Panc1 (cell line): ENCODE results near the gene PIAS4. TPM values are rescaled to one million over a fixed set of nuclear protein-coding genes. Genes with fewer than 3 reads are reported as not detected.

Source experiments
- ATAC-seq: fragments of 200-7000 bp; cut with Tn5 transposase; 2 replicates; pipeline ENCODE4 v1.9.1; 2020; ENCODE audit warnings: mild to moderate bottlenecking, moderate library complexity
- BruUV-seq: library from RNA; stranded (reverse); fragments of 400-500 nt; replicated peaks from 2 replicates; lab custom pipeline; 2021; lab: Mats Ljungman, UMichigan
- CTCF ChIA-PET: fragments of 300-600 bp; sonication (Branson Sonifier 250); formaldehyde crosslinking; loops from one replicate; lab custom pipeline; 2022; ENCODE audit warnings: antibody characterized with exemption; lab: Charles Lee
- POLR2A ChIA-PET: fragments of 300-600 bp; sonication (Branson Sonifier 250); formaldehyde crosslinking; loops from one replicate; lab custom pipeline; 2022; ENCODE audit warnings: antibody characterized with exemption; lab: Charles Lee
- DNase-seq: peaks from one replicate; pipeline ENCODE4 v3.0.0-alpha.2; 2010; ENCODE audit warnings: low read depth, low spot score
- H3K27ac ChIP-seq: 2 replicates; pipeline ENCODE4 v1.5.1; 2011; ENCODE audit warnings: mild to moderate bottlenecking, low read length, inconsistent platforms
- H3K27me3 ChIP-seq: fragments of 200-500 bp; sonication (Bioruptor generic); 2 replicates; pipeline ENCODE4 v1.6.0; 2014; ENCODE audit warnings: low read length, inconsistent platforms; ENCODE audit not compliant: control insufficient read depth, insufficient read depth
- H3K36me3 ChIP-seq: fragments of 200-500 bp; sonication (Bioruptor generic); 2 replicates; pipeline ENCODE4 v1.5.1; 2014; ENCODE audit warnings: inconsistent platforms, mild to moderate bottlenecking, low read length, moderate library complexity; ENCODE audit not compliant: control insufficient read depth, insufficient read depth
- H3K4me1 ChIP-seq: 2 replicates; pipeline ENCODE4 v1.5.1; 2011; ENCODE audit warnings: inconsistent platforms, mild to moderate bottlenecking, low read length, moderate library complexity; ENCODE audit not compliant: control insufficient read depth, insufficient read depth
- H3K4me3 ChIP-seq, 2 experiments: 2 replicates each; pipeline ENCODE4 v1.5.1; 2011 to 2012; ENCODE audit warnings: low read depth in 2 of 2, low read length in 2 of 2, mild to moderate bottlenecking in 2 of 2, inconsistent platforms in 1 of 2, moderate library complexity in 1 of 2
- H3K9me3 ChIP-seq: fragments of 200-500 bp; sonication (Bioruptor generic); 2 replicates; pipeline ENCODE4 v1.5.1; 2014; ENCODE audit warnings: low read depth, mild to moderate bottlenecking, inconsistent platforms, low read length, moderate library complexity; ENCODE audit not compliant: control insufficient read depth, insufficient read depth
- POLR2AphosphoS5 ChIP-seq: IDR thresholded peaks from 2 replicates; pipeline ENCODE4 v1.6.1; 2012; ENCODE audit warnings: mild to moderate bottlenecking, low read depth, low read length, moderate library complexity
- SIN3A ChIP-seq: IDR thresholded peaks from 2 replicates; pipeline ENCODE4 v1.6.1; 2012; ENCODE audit warnings: low read depth, mild to moderate bottlenecking, low read length, moderate library complexity, borderline replicate concordance; ENCODE audit not compliant: insufficient read depth
- TCF7L2 ChIP-seq: IDR thresholded peaks from 2 replicates; pipeline ENCODE4 v1.6.1; 2011; ENCODE audit warnings: mild to moderate bottlenecking, low read depth, low read length, inconsistent platforms
- in situ Hi-C: cut with HindIII; loops from 2 replicates; pipeline ENCODE4 v1.10.0; 2016; ENCODE audit warnings: low sequenced_read_pairs, low pct_unique_long_range_greater_than_20kb
- intact Hi-C: fragments of 100-400 bp; cut with micrococcal nuclease; formaldehyde crosslinking; loops from one replicate; pipeline ENCODE4 v1.10.0; 2022; ENCODE audit not compliant: unreplicated experiment
- total RNA-seq: library from RNA; stranded (reverse); gene quantifications from one replicate; pipeline ENCODE4 v1.2.1, GENCODE V29; 2021; ENCODE audit not compliant: unreplicated experiment
- TF ChIP-seq, protein P1 (sequence below), 2 experiments: IDR thresholded peaks; 2 replicates each; pipeline ENCODE4 v1.6.1; 2011 to 2012; ENCODE audit warnings: low read depth in 2 of 2, control low read depth in 1 of 2, low read length in 1 of 2, mild to moderate bottlenecking in 1 of 2, moderate library complexity in 1 of 2; ENCODE audit not compliant: insufficient read depth in 1 of 2
- TF ChIP-seq, protein P2 (sequence below): fragments of 450-650 bp; IDR thresholded peaks from 2 replicates; pipeline ENCODE4 v1.5.1; 2017; ENCODE audit warnings: mild to moderate bottlenecking

PIAS4 gene
- total RNA-seq, 1 experiment from 2014 or later, result 36.7 TPM

DNA sequence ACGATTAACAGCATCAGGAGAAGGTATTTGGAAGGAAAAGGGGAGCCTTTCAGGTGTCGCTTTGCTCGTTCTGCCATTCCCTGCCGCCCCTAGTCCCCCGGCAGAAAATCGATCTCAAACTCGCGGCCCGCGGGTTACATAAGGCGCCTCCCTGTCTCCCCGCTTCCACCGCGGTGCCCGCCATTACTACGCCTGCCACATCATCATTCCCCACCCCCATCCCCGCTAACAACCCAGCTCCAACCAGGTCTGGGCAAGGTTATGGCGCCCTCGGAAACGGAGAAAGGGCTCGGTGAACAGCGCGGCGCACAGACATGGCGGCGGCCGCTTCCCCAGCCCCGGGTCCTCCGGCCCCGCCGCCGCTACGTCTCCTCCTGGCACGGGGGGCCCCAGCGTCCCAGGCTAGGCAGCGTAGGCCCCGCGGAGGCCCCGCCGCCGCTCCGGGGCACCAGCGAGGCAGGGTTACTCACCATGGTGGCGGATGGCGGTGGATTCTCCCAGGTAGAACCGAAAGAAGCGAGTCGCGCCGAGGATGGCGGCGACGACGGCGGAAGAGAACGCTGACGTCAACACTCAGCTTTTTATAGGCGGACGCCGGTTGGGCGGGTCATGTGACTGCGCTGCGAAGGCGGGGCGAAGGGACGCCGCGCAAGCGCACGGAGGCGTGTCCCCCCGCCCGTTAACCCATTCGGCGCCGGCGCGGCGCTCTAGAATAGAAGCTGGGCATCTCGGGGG, 22.5 kb upstream of the PIAS4 start, which contains the start of gene EEF2:
Gene EEF2, minus strand, starts transcription at position 556 of the 735 bp plus-strand sequence. Its CDS starts 83 bp downstream, at position 473.
- peak; percentile 56 for ATAC-seq
- in situ Hi-C loops, result no loop called here
- TF ChIP-seq, protein P1, sequence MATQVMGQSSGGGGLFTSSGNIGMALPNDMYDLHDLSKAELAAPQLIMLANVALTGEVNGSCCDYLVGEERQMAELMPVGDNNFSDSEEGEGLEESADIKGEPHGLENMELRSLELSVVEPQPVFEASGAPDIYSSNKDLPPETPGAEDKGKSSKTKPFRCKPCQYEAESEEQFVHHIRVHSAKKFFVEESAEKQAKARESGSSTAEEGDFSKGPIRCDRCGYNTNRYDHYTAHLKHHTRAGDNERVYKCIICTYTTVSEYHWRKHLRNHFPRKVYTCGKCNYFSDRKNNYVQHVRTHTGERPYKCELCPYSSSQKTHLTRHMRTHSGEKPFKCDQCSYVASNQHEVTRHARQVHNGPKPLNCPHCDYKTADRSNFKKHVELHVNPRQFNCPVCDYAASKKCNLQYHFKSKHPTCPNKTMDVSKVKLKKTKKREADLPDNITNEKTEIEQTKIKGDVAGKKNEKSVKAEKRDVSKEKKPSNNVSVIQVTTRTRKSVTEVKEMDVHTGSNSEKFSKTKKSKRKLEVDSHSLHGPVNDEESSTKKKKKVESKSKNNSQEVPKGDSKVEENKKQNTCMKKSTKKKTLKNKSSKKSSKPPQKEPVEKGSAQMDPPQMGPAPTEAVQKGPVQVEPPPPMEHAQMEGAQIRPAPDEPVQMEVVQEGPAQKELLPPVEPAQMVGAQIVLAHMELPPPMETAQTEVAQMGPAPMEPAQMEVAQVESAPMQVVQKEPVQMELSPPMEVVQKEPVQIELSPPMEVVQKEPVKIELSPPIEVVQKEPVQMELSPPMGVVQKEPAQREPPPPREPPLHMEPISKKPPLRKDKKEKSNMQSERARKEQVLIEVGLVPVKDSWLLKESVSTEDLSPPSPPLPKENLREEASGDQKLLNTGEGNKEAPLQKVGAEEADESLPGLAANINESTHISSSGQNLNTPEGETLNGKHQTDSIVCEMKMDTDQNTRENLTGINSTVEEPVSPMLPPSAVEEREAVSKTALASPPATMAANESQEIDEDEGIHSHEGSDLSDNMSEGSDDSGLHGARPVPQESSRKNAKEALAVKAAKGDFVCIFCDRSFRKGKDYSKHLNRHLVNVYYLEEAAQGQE (IDR thresholded peaks at IDR 0.05; ENCODE audit: insufficient read depth in 1 of 2, low read depth in 2 of 2, low read length in 1 of 2), result no peak
- TF ChIP-seq TCF7L2 (no peak), SIN3A (peak; percentile 69; the same call in 1 of the 2 replicates), POLR2AphosphoS5 (peak; percentile 99)
- TF ChIP-seq, protein P2, sequence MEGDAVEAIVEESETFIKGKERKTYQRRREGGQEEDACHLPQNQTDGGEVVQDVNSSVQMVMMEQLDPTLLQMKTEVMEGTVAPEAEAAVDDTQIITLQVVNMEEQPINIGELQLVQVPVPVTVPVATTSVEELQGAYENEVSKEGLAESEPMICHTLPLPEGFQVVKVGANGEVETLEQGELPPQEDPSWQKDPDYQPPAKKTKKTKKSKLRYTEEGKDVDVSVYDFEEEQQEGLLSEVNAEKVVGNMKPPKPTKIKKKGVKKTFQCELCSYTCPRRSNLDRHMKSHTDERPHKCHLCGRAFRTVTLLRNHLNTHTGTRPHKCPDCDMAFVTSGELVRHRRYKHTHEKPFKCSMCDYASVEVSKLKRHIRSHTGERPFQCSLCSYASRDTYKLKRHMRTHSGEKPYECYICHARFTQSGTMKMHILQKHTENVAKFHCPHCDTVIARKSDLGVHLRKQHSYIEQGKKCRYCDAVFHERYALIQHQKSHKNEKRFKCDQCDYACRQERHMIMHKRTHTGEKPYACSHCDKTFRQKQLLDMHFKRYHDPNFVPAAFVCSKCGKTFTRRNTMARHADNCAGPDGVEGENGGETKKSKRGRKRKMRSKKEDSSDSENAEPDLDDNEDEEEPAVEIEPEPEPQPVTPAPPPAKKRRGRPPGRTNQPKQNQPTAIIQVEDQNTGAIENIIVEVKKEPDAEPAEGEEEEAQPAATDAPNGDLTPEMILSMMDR, result no peak
- intact Hi-C loops, result loop anchor here (10.0 kb wide), 1 partner anchor 220 kb away; no protein-coding TSS in a partner anchor
- POLR2A ChIA-PET, result interaction anchor here (0.6 to 0.8 kb wide), 5 partner anchors 12 to 710 kb away, joined by 3 to 4 read pairs (median 3); no protein-coding TSS in a partner anchor
- TSS peak; percentile 84 for BruUV-seq
- peak within 1 kb of the TSS; percentile 65 to 99 for H3K4me3 ChIP-seq
- CTCF ChIA-PET, result interaction anchor here (0.7 kb wide), 1 partner anchor 14 kb away, joined by 9 read pairs; the partner anchor contains the start of gene DAPK3
- H3K4me1 ChIP-seq, result peaks cover 8% of the 10 kb centered on the region
- peaks cover 32% of the 10 kb centered on the region for H3K36me3 ChIP-seq
- DNase-seq, result no peak
- H3K27ac ChIP-seq, result peak within 1 kb of the TSS; percentile 83
- no peaks in the 10 kb centered on the region for H3K27me3 ChIP-seq
- no peaks in the 10 kb centered on the region for H3K9me3 ChIP-seq

DNA sequence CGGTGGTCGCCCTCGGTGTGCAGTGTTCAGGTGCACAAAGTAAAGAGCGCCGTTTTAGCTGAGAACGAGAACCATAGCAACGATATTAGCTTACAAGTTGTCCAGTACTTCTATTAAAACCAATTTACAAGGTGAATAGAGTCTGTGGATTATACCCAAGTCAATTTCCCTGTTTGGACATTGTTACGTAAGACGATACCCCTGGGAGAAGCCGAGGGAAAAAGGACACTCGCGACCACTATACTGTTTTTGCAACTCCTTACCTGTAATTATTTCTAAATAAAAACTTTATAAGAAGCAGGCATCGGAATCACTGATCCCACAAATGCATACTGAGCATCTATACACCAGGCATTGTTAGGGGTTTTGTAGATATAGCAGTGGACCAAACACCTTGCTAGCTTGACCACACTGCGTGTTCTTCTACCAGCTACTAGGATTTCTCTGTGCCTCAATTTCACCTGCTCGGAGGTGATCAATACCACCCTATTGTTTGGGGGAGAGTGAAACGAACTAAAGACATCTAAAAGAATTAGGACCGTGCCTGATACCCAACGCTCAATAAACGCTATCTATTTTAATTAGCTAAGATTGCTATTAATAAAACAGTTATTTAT, 21.8 kb upstream of the PIAS4 start:
- DNase-seq (no peak), ATAC-seq (no peak)
- Histone ChIP-seq H3K9me3 (no peaks in the 10 kb centered on the region), H3K4me3 (peak overlapping the region; percentile 65 to 99), H3K27me3 (no peaks in the 10 kb centered on the region), H3K4me1 (peaks cover 8% of the 10 kb centered on the region), H3K36me3 (peaks cover 26% of the 10 kb centered on the region), H3K27ac (peak overlapping the region; percentile 83)
- in situ Hi-C loops (no loop called here), intact Hi-C loops (loop anchor here (10.0 kb wide), 1 partner anchor 219 kb away; no protein-coding TSS in a partner anchor)
- ChIA-PET POLR2A (interaction anchor here (0.6 to 0.8 kb wide), 4 partner anchors 11 to 711 kb away, joined by 3 to 4 read pairs (median 4); no protein-coding TSS in a partner anchor), CTCF (interaction anchor here (0.6 to 0.7 kb wide), 2 partner anchors 15 to 28 kb away, joined by 9 read pairs; partner anchors contain the start of gene DAPK3)
- no TSS peak for BruUV-seq
- TF ChIP-seq, protein P1 (IDR thresholded peaks at IDR 0.05; ENCODE audit: insufficient read depth in 1 of 2, low read depth in 2 of 2, low read length in 1 of 2), result no peak
- TF ChIP-seq, protein P2, result no peak
- no peak for TF ChIP-seq SIN3A
- no peak for TF ChIP-seq TCF7L2
- TF ChIP-seq POLR2AphosphoS5, result no peak
